HG03575 (cell line): Measurements from ENCODE around the gene BRINP2.

ENCODE experiments used
- ATAC-seq: cut with Tn5 transposase; IDR thresholded peaks from one replicate; pipeline ENCODE4 v1.9.1; 2021; ENCODE audit not compliant: unreplicated experiment, insufficient number of reproducible peaks, low FRiP score; ENCODE audit errors: extremely low read depth

Gene BRINP2, protein sequence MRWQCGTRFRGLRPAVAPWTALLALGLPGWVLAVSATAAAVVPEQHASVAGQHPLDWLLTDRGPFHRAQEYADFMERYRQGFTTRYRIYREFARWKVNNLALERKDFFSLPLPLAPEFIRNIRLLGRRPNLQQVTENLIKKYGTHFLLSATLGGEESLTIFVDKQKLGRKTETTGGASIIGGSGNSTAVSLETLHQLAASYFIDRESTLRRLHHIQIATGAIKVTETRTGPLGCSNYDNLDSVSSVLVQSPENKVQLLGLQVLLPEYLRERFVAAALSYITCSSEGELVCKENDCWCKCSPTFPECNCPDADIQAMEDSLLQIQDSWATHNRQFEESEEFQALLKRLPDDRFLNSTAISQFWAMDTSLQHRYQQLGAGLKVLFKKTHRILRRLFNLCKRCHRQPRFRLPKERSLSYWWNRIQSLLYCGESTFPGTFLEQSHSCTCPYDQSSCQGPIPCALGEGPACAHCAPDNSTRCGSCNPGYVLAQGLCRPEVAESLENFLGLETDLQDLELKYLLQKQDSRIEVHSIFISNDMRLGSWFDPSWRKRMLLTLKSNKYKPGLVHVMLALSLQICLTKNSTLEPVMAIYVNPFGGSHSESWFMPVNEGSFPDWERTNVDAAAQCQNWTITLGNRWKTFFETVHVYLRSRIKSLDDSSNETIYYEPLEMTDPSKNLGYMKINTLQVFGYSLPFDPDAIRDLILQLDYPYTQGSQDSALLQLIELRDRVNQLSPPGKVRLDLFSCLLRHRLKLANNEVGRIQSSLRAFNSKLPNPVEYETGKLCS

DNA sequence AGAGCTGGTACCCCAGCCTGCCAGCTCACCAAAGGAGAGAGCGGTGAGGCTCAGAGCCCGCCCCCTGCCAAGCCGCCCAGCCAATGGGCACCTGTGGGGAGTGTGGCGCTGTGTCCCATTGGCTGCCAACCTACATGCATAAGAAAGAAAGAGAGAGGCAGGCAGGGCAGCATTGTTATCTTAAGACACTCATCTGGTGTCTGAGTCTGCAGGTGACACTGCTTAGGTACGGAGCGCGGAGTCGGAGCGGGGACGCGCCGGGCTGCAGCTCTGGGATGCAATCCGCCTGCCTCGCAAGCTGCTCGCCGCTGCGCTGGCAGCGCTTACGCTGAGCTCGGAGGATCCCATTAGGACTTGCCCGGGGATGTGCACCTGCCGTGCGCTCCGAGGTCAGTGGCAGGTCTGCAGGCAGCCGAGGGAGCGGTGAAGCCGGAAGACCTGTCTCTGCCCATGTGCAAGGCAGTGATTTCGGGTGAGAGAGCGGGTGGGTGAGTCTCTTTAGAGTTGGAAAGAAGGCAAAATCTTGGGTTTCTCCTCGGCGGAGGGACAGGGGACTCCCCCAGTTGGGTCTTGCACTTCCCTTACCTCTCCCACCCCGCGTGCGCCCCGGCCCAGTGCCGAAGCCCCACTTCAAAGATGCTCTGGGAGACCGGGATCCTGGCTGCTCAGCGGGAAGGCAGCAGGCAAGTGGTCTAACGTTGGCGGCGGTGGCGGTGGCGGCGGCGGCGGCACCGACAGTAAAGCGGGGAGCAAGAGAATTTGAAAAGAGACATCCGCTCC, at the start of gene BRINP2:
Gene BRINP2 (plus strand): TSS at position 203 of the 780 bp plus-strand sequence. CDS start 58,919 bp downstream, outside the sequence.
- ATAC-seq: peak; percentile 68

DNA sequence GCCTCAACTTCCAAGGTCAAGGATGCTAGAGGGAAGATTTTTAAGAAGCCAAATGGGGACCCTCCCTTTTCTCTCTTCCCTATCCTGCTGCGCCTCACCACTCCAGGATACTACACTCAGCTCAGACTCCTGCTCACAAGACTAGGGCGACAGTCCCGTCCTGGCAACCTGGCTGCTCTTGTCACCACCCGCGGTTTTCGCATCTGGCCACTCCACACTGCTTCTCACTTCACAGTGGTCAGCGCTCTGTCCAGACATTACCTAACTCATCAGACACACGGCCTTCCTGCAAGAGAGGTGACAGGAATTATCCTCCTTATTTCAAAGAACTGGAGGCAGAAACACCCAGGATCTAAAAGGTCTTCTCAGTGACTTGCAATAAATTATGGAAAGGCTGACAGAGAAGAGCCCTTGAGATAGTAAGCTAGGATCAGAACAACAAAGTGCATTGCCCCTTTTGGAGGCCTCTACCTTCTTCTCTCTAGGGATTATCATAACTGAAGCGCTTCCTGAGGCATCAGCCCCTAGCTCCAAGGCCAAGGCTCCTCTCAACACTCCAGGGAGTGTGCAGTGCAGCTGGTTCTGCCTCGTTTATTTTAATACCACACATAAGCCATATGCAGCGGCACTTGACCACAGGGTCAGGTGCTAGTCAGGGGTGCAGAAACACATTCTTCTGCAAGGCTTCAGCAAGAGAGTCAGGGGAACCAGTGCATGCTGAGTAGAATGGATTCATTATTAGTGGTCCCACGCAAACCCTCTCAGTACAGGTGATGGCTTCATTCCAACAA, 48.1 kb upstream of the BRINP2 start:
- no peak for ATAC-seq

DNA sequence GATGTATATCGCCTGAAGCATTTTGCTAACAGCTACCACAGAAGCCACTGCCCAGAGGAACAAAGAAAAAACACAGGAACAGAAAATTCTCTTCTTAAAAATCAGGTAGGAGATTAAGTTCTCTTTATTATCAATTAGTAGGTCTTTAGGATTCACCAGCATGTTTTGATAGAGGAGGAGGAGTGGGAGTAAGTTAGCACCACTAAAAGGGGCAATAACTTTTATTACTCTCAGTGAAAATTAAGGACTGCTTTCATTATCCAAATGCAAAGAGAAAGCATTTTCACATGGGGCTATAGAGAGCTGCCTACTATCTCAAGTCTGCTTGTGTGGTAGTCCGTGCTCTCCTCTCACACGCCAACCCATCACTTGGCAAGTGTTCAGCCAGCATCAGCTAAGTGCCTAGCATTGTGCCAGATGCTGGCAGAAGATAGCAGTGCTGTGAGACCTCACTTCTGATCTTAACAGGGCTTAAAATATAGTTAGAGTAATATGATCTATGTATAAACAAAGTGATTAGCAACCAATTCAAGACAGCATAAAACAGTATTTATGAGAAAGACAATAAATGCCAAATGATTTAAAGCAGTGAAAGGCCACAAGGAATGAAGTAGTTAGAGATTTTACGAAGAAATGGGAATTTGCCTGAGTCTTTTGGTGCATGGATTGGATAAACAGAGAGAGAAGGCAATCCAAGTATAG, 46.0 kb upstream of the BRINP2 start:
- ATAC-seq: no peak

DNA sequence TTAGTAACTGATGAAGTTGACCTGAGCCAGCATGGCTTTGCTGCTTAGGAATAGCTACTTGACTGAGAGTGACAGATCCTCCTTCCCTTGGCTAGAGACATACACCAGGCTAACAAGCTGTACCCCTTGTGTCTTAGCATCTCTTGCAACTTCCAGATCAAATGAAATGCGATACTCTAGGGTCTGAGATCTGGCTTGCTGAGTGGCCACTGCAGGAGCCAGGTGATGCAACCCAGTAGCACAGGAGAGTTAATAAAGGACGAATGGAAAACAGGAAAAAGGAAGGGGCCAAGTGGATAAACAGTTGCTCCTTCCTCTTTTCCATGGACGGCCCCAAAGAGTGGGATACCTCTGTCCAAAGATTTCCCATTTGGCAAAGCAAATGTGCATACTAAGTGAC, 44.5 kb upstream of the BRINP2 start:
- no peak for ATAC-seq

DNA sequence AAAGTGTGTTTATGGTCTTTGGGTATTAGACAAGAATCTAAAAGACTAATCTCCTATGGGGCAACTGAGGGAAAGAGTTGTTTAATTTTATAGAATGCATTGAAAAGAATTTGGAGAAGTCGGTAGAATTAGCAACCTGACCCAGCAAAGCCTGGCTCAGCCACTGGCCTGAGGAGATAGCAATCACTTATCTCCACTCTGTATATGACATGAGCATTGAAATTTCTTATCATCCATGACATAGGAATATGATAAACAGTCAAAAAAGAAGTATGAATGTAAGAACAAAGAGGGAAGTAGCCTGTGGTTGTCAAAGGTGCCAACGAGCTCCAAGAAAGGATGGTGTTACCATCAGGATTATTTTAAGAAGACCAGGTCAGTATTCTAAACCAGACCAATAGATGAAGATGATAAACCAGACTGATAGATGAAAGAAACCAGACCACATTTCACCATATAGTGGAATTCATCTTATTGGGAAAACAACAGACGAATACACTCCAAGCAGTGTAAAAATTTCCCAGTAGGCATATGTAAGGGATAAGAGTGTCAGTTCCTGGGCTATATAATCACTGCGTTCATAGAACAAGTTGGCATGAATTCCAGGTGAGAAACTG, 42.0 kb upstream of the BRINP2 start:
- no peak for ATAC-seq

DNA sequence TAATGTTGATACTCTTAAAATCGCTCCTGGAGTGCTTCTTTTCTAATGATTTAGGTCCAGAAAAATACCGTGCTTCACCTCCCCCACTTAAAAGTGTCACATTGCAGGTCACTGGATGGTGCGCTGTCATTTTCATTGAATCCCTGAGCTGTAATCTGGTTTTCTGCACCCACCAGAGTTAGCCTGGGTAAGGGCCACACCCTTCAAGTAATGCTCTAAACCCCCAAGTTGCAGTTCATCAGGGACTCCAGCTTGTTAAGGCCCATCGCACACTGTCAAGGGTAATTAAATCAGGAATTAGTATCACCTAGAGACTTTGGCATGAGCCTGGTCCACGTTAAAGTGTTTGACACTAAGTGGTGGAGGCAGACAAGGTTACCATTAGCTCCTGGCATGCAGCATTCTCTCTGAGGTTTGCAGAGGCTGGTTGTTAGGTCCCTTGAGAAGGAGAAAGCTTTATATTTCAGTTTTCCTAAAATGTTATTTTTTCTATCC, 40.3 kb upstream of the BRINP2 start:
- no peak for ATAC-seq

DNA sequence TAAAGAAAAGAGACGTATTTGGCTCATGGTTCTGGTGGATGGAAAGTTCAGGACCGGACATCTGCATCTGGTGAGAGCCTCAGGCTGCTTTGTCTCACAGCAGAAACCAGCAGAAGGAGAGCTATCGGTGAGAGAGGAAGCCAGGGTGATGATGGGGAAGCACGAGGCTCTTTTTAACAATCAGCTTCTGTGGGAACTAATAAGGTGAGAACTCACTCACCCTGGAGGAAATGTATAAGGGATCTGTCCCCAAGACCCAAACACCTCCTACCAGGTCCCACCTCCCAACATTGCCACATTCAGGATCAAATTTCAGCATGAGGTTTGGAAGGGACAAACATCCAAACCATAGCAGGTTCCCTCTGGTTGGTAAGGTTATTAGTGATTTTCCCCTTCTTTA, 39.0 kb upstream of the BRINP2 start:
- no peak for ATAC-seq

DNA sequence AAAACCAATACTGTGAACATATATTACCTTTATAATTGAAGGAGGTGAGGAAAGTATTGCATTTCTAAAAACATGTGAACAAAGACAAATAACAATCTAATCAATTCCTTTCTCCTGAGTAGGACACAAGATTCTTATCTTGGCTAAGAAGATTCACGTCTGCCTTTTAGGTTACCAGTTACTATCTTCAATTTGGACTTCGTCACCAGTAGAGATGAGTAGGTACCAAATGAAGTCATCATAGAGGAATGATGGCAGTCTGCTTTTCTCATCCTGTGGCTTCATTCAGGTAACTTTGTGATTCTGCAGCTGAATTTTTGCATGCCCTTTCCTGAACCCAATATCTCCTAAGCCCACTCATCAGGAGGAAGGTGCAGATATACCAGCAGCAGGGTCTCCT, 38.6 kb upstream of the BRINP2 start:
- ATAC-seq: no peak

DNA sequence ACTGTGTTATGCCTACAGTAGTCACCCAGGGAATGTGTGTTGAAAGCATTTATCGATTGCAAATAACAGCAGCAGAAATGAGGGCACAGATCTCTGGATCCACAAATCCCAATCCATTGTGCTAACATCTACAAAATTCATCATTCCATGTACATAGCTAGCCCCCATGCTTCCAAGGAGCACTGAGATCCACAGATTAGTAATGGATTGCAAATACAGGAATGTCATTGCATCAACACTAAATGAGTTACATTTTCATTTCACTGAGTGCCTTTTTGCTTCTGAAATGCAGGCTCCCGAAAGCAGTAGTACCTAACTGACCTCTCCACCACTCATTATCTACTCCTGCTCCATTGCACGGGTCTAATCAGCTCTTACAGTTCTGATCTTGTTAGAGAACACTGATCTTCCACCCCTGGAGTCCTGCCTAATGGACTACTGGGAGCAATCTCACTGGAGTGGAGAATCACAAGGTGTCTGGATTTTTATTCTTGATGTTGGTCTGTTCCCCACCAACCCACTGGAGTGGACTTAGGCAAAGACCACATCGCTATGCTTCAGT, 36.7 kb upstream of the BRINP2 start:
- ATAC-seq: no peak

DNA sequence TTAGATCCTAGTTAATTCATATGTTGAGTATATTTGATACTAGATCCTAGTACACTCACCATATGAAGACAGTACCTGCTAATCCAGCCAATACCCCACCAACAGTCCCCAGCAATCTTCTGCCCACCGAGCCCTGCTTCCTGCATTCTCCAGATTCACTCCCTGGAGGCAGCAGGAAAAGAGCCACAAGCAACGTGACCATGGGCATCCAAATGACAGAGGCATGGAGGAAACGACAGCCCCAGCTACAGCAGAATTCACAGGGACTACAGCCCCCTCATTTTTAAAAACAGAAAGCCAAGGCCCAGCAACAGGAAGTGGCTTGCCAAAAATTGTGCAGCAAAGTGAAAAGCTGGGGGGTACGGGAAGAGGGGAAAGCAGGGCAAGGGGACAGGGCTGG, 35.5 kb upstream of the BRINP2 start:
- ATAC-seq: no peak

DNA sequence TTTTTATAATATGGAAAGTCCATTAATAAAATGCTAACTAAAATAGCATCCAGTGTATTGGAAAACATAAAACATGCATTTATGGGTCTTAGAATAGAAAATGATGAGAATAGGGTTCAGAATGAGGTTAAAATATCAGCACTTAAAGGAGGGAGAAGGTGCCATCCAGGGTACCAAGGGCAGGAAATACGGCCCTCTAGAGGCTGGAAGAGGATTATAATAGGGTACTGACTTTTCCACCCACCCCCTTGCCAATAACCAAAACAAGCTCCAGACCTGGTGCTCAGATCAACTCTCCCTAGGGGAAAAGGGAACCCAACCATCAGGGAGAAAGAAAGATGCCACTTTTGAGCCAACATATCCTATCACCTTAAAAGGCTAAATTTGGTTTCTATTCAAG, 32.9 kb upstream of the BRINP2 start:
- no peak for ATAC-seq

DNA sequence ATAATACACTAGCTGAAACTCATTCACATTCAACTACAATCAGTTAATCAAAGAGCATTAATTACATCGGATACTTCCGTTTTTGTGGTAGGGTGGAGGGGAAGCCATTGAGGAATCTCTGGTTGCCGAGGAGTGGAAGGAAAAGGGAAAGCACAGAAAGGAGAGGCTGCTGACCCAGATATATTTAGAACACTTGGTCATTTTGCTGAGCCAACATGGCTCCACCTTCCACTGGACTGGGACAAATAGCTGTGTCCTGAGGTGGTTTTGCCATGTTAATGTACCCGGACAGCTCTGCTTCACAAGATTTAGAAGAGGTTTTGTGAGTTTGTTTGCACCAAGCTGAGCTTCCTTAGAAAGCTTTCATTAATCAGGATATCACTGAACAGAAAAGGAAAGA, 32.4 kb upstream of the BRINP2 start:
- ATAC-seq: no peak

DNA sequence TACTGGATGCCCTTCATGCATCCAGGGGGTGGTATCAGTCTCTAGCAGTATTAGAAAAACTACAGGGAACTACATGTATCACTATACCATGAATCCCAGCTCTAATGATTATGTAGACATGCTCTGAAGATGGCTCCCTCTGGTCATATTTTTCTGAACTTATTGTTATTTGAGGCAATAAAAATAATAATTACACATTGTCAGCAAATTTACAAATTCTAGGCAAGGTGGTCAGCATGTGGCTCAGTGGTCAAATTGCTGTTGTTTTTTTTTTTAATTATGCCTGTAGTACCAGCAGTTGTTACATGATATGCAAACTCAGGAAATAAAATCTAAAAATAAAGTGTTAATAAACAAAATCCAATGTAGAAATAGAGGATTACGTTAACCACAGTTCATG, 28.7 kb upstream of the BRINP2 start:
- no peak for ATAC-seq

DNA sequence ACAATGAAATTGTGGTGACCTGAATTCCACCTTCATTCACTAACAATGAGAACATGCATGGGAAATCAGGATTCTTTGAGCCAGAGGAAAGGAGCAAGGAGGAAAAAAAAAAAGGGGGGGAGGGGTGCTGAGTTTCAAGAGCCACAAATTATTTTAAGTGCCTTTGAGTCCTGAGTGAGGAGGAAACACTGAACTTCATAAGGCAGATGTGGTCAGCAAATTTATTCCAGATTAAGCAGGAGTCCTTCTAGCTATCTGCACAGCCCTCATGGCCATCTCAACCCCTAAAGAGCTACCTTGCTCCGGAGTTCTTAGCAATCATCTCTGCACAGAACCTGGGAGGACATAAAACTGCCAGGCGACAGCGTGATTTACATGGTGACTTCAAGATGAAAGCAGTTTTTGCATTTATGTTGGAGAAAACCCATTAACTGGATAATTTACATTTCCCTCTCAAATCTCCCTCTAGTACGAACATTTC, 27.9 kb upstream of the BRINP2 start:
- no peak for ATAC-seq

DNA sequence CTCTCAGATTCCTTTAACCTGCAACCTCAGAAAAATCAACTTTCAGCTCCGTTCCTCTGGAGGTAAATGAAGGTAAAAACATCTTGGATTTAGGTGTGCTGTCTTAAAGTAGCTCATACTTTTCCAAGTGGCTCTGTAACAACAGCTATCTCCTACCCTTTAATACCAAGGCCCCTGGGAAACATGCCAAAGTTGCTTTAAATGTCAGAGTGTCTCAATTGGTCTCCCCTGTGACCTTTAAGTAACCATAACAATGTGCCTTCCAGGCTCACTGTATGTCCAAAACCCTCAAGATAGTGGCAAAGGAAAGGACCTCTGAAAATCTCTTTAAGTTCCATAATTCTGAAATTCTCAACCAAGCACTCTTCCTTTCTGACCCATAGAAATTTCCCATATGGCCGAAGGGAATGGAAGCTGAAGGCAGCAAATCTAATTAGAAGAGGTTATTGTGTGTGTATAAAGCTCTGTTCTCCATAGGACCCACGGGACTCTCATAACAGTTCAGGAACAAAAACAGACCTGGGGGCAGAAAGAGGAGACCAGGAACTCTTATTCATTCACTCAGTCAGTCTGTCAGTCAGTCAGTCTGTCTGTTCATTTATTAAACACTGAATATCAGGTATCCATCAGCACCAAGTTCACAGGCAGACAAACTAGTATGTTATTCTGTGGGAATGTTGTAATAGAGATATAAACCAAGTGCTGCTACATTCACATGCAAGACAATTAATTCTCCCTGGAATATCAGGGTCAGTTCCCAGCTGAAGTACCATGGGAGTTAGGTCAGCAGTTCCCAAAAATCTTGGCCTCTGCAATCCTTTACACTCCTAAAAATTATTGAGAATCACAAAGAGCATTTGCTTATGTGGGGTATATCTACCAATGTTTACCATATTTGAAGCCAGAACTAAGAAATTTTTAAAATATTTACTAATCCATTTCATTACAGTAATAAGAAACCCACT, 25.4 kb upstream of the BRINP2 start:
- no peak for ATAC-seq

DNA sequence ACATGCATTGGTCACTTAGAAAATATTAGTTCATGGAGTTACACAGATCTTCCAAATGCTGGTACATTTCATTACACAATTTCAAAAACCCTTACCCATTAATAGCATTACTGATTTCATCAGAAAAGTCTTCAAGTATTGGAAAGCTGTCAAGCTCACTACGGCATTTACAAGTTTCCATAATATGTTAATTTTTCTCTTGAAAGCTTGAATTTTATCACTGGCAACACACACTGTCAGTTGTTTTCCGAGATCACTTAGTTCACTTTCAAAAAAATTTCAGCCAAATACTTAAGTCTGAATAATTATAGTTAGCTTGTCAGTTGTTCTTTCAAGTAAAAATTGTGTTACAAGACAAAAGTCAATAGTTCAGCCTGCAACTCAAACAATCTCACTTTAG, 24.3 kb upstream of the BRINP2 start:
- no peak for ATAC-seq
